T-helper 9 cell (primary cell): Measurements from ENCODE around the gene MYADML2.

Experiments used
- DNase-seq: peaks from one replicate; pipeline ENCODE4 v3.0.0-alpha.2; 2020

Gene MYADML2

DNA sequence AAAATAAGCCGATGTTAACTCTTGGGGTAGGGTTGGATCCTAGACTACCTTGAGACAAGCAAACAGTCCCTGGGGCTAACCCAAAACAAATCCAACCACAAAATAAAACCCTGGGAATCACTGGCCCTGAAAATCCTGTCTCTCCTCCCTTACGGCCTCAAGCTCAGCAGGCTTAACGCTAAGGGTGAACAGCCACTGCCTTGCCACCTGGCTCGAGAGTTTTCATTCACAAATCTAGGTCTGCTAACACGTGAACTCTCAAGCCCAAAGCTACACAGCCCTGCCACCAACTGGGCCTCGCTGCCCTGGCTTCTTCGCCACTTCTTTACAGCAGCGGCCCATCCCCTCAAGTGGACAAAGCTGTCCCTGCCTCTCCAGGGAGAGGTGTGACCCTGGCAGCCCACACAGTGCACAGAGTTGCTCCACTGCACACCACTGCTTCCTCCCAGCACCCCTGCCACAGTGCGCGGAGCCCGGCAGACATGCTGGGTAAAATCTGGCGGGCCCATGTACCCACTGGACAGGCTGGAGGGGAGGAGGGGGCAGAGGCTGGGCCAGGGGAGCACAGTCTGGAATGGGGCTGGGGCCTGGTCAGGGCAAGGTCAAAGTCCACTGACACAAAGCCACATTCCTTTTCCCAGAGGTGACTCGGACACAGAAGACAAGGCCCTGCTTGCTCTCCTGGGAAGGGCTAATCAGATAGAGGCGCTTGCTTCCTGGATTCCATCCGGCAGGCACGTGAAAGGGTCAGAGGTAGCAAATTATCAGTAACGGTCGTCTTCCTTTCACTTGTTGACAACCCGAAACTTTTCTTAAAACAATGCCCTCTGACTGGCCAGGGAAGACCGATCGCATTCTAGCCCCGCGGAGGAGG lies 36.8 kb downstream of the MYADML2 start:
- DNase-seq, result no peak

DNA sequence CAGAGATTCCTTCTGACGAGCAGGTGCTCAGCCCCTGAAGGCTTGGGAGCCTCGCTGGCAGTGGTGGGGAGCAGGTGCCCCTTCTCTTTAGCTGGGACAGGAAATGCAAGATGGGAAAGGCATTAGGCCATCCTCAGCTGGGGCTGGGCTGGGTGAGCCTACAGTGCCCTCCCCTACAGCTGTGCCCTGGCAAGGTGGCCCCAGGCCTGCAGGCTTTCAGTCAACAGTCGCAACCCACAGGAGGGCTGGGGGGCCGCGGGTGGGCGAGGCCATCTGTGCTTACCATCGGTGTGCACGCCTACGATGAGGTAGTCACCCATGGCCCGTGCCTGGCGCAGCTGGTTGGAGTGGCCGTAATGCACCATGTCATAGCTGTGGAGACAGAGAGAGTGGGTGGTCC lies 37.8 kb downstream of the MYADML2 start:
- DNase-seq, result no peak

DNA sequence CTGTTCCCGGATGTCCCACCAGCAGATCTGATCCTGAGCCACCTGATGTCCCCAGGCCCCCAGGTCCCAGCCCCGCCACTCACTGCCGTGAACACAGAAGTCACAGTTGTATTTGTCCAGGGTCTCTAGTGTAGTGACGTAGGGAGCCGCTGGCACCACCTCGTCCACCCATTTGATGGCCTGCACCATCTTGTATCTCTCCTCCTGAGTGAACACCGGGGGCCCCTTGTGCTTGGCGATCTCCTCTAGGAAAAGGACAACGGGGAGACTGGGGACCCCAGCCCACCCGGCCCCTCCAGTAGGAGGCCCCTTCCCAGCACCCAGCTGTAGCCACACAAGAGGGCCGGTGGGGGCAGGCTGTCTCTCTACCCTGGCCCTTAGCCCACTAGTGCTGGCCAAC lies 38.2 kb downstream of the MYADML2 start:
- DNase-seq, result no peak

DNA sequence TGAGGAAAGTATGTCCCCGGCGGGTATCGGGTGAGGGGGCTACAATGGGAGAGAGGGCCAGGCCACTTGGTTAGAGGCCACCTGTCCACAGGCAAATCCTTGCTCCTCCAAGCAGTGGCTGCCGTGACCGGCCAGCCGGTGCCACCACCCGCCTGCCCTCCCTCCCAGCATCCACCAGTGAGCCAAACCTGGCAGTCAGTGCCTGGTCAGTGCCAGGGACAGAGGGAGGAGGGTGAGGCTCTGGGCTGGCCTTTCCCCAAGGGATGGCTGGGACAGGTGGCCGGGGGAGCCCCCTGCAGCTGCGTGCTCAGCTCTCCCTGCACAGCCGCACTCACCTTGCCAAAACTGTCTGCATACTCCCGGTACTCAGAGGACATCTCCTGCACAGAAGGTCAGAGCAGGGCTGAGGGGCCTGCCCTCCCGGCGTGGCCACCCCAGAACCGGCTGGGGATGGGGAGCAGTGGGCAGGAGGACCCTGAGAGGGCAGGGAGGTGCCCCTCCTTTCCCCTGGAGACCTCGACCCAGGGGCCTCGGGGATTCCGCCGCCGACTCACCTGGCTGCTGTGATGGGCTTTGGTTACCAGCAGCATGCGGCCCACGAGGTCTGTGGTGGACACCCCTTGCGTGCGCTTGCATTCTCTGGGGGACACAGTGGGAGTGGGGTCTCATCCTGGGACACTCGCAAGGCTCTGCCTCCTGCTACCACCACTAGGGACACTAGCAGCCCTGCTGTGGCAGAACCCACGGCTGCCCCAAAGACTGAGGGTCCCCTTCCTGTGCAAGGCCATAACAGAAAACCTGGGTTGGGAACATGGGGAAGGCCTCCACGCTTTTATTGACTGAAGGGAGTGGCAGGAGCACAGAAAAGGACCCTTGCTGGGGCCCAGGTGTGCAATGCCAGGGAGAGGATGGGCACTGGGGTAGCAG lies 39.6 kb downstream of the MYADML2 start:
- DNase-seq, result no peak

DNA sequence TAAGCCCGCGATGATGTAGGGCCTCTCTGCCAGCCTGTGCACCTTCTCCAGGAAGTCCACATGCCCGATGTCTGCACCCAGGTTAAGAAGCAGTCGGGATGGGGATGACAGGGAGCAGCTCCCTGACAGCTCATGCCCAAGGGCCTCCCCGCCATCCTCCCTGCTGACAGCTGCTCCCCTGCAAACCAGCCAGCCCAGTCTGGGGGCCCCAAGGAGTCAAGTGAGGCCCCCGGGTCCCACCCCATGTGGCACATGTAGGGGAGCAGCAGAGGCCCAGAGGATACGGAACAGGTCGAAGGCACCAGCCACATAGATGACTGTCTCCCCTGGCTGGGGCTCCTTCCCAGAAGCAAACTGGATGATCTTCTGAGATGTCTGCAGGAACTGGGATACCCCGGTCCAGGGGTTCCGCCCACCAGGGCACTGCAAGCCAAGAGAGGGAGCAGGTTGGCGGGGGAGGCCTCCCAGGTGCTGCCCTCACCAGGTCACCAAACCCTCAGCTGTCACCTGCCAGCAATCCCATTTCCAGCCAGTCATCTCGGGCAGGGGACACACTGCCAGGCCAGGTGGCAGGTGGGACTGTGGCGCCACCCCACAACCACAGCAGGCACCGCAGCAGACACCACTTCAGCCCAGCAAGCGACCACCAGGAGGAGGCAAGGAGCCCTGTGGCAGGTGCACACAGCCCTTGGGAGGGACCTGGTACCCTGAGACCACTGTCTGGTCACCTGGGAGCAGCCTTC lies 40.4 kb downstream of the MYADML2 start:
- no peak for DNase-seq

DNA sequence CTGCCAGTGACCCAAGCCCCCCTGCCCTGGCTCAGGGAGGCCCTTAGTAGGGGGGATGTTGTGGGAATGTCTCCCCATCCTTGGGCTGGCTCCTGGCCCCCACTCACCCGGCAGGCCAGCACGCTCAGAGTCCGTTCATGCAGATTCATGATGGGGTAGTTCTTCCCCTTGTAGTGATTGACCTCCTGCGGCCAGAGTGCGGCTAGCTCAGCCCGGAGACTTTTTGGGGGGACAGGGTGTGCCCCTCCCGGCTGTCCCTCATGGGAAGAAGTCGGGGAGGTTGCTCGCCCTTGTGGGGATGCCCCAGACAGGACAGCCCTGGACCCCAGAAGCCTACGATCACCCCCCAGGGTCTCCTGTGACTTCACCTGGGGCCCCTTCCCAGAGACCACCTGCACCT lies 41.0 kb downstream of the MYADML2 start:
- DNase-seq, result no peak

DNA sequence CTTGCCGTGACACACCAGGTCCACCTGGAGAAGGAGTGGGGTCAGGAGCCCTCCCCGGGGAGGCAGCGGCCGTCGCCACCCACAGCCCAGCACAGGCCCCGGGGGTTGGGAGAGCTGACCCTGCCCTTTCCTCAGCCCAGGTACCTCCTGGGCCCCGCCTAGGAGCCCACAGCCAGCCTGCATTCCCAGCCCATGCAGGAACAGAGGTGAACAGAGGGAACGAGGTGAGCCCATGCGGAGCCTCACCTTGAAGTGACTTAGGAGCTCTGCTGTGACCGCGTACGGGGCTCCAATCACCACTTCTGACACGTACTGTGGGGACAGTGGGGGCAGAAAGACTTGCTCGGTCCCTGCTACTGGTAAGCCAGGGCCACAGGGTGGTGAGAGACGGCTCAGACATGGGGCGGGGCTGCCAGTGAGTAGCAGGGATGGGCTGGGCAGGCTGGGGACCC lies 41.6 kb downstream of the MYADML2 start:
- no peak for DNase-seq

DNA sequence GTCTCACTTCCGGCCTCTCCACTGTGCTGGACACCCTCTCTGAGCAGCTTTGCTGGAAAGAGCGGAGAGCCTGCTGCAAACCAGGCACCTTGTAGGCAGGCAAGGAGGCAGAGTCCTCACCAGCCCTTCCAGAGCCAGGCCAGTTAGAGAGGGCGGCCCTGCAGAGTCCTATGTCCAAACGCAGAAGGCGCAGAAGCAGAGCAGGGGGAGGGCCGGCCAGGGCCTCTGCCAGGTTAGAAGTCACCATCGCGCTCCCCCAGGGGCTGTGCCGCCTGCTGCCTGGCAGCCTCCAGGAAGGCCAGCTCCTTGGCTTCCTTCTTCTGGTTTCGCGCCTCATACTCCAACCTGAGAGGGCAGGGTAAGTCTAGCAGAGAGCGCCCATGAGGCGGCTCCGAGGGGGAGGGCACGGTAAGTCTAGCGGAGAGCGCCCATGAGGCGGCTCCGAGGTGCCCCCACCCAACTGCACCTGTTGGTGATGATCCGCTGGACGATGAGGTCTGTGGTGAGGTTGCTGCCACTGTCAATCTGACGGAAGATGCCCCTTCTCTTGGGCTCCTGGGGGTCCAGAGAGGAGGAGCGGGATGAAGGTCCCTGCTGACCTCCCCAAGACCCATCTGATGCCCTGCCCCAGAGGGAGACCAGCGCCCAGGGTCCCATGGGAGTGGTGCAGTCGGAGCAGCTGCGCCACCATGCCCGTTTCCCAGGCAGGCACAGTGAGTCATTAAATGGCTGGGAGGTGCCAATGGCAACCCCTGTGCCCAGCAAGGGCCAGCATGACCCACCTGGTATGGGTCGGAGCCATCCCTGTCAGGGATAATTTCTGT lies 42.2 kb downstream of the MYADML2 start:
- no peak for DNase-seq

DNA sequence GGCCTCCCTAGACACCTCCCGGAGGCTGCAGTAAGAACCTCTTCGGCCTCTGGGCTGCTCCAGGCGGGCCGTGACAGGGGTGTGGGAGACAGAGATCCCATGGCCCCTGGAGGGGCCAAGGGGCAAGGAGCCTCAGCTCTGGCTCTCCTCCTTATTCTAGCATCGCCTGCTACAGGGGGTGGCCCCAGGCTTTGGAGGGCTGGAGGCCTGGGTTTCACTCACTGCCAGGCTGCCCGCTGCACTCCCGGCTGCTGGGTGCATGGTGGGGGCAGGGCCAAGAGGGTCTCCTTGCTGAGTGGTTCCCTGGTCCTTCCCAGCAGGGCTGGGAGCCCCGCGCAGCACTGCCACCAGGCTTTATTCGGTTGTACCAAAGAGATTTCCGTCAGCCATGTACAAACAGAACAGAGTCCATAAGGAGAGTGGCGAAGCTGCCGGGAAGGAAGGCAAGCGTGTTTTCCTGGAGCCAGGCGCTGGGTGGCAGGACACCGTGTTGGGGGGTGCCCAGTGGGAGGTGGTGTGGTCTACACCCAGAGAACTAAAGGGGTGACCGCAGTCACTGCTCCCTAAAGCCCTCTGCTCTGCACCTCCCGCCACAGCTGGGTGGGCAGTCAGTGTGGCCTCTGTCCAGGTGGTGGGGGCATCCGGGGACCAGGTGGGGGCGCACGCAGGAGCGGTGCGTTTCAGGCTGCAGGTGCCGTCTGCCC lies 43.0 kb downstream of the MYADML2 start:
- no peak for DNase-seq

DNA sequence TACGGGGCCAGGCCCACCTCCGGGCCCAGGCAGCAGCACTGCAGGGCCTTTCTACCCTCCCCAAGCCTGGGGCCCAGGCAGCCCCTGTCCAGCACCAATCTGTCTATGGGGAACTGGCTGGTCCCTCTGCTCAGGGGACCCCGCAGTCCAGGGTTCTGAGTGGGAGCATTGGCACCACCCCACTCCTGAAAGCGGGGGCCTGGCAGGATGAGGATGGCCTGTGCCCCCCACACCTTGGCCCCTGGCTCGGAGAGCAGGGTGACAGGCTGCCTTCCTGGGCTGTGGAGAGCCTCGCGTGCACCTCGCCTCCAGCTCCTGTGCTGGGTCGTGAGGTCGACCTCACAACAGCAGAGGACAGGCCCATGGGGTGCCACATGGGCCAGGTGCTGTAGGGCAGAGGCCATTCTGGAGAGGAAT lies 43.6 kb downstream of the MYADML2 start:
- DNase-seq, result no peak

DNA sequence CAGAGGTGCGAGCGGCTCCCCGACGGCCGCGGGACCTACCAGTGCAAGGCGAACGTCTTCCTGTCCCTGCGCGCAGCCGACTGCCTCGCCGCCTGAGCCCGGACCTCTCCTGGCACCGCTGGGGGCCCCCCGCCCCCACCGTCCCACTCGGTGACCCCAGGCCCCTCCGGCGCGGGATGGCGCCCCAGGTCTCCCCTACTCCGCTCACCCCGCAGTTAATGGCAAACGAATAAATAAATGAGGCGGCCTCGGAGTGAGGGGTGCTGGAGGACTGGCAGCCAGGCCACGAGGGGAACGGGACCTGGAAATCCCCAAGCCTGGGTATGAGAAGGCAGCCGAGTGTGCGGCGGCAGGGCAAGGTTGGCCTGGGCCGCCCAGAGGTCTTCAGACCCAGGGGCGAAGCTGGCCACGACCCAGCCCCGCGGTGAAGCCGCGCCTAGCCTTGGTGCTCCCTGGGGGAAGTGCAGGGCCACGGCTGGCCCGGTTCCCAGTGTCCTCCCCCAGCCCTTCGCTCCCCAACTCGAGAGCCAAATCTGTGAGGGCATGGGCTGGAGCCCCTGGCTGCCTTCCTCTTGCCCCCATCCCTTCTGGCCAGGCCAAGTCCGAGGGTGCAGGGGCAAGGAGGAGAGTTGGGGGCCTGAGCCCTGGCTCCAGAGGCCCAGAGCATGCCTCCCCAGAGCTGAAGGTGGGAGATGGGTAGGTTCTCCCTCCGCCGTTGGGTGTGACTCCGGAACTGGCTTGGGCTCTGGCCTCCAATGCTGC lies 44.2 kb downstream of the MYADML2 start:
- DNase-seq, result no peak

DNA sequence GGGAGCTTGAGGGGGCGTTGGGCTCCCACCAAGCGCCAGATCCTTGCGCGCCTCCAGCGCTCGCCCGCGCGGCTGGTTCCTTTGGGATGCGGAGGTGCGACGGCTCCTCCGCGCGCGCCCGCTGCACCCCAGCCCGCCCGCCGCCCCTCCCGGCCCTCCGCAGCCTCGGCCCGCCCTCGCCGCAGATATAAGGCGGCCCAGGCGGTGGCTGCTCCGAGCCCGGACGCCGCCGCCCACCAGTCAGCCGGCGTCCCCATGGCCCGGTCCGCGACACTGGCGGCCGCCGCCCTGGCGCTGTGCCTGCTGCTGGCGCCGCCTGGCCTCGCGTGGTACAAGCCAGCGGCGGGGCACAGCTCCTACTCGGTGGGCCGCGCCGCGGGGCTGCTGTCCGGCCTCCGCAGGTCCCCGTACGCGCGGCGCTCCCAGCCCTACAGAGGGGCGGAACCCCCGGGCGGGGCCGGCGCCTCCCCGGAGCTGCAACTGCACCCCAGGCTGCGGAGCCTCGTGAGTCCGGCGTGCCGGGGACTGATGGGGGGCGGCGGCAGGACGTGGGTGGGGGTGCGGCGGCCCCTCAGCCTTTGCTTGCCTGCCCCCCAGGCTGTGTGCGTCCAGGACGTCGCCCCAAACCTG lies 44.9 kb downstream of the MYADML2 start, which contains the start of gene NPB:
Gene NPB, plus strand, starts transcription at position 216 of the 630 bp plus-strand sequence. Its CDS starts 40 bp downstream, at position 256.
- no peak for DNase-seq

DNA sequence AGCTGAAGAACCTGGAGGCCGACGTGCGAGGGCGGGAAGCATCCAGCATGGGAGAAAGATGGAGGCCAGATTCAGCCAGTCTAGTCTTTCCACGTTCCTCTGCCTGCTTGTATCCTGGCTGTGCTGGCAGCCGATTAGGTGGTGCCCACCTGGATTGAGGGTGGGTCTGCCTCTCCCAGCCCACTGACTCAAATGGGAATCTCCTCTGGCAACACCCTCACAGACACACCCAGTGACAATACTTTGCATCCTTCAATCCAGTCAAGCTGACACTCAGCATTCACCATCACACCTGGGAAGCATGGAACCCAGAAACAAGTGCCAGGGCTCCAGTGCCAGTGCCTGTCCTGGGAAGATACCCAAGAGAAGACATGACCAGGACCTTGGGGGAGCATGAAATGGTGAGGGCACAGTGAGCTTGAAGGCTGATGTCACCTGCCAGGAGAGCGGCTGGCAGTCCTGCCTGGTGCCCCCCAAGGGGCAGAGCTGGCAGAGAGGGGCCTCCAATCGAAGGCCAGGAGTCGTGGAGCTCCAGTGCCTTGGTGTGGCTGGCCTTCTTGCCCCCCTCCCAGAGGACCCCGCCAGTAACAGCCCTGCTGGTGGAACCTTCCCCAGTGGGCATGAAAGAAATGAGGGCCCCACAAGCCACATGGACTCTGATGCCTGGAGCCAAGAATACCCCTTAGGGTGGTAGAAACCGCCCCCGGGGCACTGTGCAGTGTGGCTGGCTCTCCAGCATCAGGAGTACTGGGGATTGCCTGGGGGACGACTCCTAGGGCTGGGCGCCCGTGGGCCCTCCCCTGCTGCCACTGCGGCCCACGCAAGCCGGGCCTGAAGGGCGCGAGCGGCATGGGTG lies 45.6 kb downstream of the MYADML2 start:
- DNase-seq, result no peak

DNA sequence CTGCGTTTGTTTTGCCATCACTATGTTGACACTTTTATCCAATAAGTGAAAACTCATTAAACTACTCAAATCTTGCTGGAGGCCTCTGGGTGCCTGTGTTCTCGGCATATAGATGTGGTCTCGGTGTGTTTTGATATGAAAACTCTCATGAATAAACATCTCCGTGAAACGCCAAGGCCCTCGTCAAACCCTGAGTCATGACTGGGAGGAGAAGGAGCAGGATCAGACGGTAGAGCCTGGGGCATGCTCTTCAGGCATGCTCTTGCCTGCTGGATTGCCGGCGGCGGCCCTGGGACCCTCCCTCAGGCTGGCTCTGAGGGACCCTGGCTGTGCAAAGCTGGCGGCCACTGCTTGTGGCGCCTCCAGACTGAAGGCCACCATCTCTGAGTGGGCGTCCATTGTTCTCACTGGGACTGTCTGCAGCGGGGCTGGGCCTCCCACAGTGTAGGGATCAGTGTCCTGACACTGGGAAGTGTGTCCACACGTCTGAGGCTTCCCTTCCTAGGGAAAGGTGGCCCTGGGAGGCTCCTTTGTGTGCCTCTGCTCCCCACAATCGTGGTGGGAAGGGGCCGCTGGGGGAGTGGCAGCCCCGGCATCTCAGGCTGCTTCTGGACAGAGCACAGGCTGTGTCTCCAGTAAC lies 46.7 kb downstream of the MYADML2 start:
- no peak for DNase-seq

DNA sequence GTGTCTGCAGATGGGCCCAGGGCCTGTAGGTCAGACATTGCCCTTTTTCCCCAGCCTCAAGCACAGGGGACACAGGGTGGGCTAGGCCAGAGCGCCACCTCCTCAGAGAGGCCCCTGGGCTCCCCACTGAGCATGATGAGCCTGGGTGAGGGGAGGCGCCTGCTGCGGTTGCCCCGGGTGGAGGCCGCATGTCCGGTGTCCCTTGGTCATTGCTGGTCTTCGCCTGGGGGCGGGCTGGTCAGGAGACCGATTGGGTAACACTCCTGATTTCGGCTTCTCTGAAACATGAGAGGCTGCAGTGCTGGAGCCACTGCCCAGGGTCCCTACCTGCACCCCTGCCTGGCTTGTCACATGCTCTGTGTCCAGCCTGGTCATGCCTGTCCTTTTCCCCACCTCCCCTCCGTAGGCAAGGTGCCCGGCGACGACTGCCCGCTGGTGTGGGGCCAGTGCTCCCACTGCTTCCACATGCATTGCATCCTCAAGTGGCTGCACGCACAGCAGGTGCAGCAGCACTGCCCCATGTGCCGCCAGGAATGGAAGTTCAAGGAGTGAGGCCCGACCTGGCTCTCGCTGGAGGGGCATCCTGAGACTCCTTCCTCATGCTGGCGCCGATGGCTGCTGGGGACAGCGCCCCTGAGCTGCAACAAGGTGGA lies 47.4 kb downstream of the MYADML2 start:
- DNase-seq, result no peak

DNA sequence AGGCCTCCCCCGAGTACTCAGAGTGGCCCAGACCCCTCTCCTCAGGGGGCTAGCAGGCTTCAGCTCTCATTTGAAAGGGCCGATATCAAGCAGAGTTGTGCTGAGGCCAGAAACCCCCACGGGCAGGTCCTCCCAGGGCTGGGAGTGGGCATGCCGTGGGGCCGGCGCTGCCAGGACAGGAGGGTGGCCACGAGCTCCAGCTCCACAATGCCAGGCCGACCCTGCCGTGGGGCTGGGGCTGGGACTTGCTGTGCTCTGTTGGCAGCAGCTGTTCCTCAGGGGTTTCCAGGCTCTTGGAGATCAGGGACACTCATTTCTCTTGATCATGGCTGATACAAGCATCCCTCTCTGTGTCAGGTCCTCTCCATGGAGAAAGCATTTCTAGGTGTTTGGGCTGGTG lies 48.1 kb downstream of the MYADML2 start:
- DNase-seq, result no peak

DNA sequence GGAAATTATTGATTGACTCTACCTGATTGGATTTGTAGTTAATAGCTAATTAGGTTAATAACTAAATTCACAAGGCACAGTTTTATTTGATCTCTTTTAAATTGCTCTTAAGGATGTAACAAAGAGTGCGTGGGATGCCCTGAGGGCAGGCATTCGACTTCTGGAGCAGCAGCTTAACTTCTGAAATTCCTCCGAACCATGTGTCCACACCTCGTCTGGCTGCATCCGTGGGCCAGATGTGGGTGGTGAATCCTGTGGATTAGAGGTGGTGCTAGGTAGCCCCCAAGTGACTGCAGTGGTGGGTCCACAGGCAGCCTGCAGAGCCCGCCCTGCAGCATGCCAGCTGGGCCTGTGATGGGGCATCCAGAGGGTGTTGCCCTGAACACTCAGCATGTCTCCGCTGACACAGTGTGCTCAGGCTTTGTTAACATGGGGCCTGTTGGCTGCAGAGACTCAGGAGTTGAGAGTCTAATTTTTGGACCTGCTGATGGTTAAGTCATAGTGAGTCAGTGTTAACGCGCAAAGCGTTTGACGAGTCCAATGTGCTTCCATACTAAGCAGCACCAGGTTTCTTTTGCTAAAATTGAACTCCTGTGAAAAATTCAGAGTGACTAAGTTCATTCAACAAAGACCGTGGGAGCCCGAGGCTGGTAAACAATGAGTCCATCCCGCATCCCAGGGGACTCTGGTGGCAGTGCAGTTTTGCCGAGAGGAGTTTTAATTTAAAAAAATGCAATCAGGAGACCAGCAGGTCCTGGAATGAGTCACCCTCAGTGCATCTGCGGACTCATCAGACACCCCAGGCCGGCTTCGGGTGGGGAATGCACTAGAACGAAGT lies 48.8 kb downstream of the MYADML2 start:
- no peak for DNase-seq
